Measurements from ENCODE around the gene UBP1. TPM values are rescaled to one million over a fixed set of nuclear protein-coding genes. Genes with fewer than 3 reads are reported as not detected.

UBP1 gene
- total RNA-seq, 4 donors from 2014 or later: 45.6 to 77.0 (median 63.0) TPM

DNA sequence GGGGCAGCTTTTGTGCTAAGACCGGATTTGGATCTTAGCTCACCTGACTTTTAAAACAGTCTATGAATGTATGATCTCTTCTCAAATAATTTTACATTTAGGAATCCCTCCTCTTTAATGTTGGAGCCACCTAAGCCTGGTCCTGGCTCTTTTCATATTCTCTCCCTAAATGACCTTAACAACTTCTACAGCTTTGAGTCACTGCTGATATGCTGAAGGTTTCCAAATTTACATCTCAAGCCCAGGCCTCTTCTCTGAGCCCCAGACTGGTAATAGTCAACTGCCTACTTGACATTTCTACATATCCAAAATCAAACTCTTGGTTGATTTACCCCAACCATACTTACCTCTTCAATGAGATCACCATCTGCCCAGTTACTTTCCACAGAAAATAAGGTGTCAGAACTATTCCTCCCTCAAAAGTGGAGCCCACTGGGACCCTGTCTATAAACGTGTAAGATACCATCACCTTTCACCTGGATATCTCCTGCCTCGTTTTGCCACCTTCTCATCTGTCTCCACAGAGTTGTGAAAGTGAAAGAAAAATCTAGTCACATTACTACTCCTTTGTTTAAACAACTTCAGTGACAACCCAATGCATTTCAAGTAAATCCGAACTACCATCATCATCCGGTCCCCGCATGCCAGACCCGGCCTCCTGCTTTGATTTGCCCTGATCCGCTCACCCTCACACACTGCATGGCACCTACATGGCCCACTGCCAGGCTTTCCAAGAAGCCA lies 48.8 kb downstream of the UBP1 start:
- ATAC-seq (ENCODE audit: low FRiP score) (no peak), DNase-seq (ENCODE audit: low spot score) (no peak)
- TF ChIP-seq, protein P1, sequence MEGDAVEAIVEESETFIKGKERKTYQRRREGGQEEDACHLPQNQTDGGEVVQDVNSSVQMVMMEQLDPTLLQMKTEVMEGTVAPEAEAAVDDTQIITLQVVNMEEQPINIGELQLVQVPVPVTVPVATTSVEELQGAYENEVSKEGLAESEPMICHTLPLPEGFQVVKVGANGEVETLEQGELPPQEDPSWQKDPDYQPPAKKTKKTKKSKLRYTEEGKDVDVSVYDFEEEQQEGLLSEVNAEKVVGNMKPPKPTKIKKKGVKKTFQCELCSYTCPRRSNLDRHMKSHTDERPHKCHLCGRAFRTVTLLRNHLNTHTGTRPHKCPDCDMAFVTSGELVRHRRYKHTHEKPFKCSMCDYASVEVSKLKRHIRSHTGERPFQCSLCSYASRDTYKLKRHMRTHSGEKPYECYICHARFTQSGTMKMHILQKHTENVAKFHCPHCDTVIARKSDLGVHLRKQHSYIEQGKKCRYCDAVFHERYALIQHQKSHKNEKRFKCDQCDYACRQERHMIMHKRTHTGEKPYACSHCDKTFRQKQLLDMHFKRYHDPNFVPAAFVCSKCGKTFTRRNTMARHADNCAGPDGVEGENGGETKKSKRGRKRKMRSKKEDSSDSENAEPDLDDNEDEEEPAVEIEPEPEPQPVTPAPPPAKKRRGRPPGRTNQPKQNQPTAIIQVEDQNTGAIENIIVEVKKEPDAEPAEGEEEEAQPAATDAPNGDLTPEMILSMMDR (IDR thresholded peaks at IDR 0.05): no peak

DNA sequence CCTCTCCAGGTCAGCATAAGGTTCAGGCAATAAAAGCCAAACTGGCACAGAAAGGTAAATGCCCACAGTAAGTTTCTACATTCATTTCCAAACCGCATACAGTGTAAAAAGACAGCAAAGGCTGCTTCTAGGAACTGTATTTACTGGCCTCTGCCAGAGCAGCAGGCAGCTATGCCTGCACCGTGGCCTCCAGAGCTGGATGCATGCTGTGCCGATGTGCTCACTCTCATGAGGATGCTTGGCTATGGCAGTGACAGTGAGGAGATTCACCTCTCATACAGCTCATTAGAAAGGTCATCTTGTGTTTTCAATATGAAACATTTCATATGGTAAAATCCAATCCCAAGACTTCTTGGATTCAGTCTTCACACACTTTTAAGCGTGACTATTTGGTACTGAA lies 50.3 kb downstream of the UBP1 start:
- TF ChIP-seq, protein P1 (IDR thresholded peaks at IDR 0.05): no peak

DNA sequence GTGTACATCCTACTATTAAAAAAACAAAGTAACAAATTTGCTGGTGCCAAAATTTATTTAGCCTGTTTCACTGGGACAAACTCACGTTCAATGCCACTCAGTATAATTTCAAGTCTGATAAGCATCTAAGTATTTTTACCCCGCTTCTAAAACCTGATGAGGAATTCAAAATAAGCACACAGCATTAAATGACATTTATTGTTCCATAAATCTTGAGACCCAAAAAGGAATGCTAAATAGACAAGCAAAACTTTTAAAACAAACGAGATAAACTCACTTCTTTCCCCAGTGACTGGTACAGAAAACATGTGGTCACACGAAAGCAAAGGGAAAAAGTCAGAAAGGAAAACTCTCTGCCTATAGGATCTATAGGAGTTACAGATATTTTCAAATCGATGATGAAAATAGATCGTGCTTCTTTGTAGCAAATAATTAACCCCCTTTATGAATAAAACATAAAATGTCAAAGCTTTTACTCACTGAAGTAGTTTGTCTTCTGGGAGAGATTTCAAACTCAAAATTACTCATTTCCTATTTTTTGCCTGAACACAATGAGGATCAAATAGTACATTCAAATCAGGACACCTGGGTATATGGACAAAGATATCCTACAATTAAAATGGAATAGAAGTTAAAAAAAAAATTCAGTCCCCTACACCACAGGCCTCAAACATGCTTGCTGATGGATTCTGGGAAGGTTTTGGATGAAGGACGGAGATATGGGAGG lies 51.7 kb downstream of the UBP1 start:
- ATAC-seq (ENCODE audit: low FRiP score) (no peak), DNase-seq (ENCODE audit: low spot score) (no peak)
- TF ChIP-seq, protein P1 (IDR thresholded peaks at IDR 0.05): no peak

More for the DNA sequence above, 50.3 kb downstream of the UBP1 start:
- no peak for ATAC-seq (ENCODE audit: low FRiP score)
- DNase-seq (ENCODE audit: low spot score): no peak

DNA sequence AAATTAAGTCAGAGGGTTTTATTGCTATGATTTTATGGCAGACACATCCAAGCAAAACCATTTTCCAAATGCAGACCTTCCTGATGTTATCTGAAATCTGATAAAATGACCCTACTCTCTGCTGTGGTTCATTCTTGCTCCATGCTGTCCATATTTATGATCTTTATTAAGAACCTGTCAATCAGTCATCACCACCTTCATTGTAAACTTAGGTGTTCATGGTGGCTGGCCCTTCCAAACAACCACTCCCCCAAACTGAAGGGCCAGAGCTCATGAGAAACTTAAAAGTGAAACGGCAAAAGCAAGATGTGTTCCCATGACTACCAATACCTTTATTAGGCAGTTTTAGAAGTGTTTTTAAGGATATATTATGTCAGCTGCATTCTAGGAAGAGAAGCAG lies 53.6 kb downstream of the UBP1 start:
- DNase-seq (ENCODE audit: low spot score) (no peak), ATAC-seq (ENCODE audit: low FRiP score) (no peak)
- TF ChIP-seq, protein P1 (IDR thresholded peaks at IDR 0.05): no peak

DNA sequence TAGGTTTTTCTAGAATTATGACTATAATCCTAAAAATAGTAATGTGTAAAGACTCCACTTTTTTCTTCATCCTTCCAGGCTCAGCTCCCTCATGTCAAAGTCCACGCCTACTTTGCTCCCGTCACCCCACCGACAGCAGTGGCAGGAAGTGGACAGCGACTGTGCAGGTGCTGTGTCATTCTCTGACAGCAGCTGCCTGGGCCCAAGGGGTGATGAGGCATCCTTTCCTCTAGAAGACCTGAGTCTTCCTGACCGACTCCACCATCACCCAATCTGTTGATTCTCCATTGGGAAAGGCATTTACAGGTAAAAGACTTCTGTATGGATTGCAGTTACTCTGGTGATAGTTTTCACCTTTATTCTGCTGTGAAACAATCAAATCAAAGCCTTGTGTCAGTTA lies 54.8 kb downstream of the UBP1 start:
- no peak for ATAC-seq (ENCODE audit: low FRiP score)
- TF ChIP-seq, protein P1 (IDR thresholded peaks at IDR 0.05): no peak
- no peak for DNase-seq (ENCODE audit: low spot score)

DNA sequence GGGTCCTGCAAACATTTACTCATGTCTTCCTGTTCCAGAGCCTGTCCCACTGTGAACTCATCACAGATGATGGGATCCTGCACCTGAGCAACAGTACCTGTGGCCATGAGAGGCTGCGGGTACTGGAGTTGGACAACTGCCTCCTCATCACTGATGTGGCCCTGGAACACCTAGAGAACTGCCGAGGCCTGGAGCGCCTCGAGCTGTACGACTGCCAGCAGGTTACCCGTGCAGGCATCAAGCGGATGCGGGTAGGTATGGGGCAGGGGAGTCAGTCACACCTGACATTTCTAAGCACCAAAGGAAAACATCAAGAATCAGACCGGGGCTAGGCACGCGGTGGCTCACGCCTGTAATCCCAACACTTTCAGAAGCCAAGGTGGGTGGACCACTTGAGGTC lies 56.3 kb downstream of the UBP1 start:
- DNase-seq (ENCODE audit: low spot score) (no peak), ATAC-seq (ENCODE audit: low FRiP score) (no peak)
- TF ChIP-seq, protein P1 (IDR thresholded peaks at IDR 0.05): no peak

DNA sequence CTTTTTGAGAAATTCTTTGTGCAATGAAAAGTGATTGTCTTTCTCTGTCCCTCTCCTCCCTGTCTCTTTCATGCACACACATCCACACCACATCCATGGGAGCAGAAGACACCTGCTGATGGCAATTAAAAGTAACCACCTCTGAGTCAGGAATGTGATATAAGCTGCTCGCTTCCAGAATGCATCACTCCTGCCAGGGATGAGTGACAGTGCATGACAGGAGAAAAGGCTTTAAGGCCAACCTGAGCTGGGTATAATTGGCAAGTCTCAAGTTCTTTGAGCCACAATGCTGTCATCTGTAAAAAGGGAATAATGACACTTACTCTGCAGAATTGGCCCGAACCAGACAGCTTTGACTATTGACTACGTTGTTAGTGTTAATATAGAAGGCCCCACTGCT lies 59.6 kb downstream of the UBP1 start:
- TF ChIP-seq, protein P1 (IDR thresholded peaks at IDR 0.05): no peak
- DNase-seq (ENCODE audit: low spot score) (no peak), ATAC-seq (ENCODE audit: low FRiP score) (no peak)

Data from omental fat pad (tissue), 4 donors.